22Rv1 (cell line): ENCODE results near the gene RB1.
"Not testable (repeated sequence)": the region's sequence is repeated elsewhere in the genome, so short reads cannot be mapped to it uniquely, and the experiment has no call there.

ENCODE experiments used
- H3K27ac ChIP-seq: fragments of 450-650 bp; 2 replicates; pipeline ENCODE4 v1.5.1; 2017
- ZFX ChIP-seq: fragments of 450-650 bp; IDR thresholded peaks from 2 replicates; pipeline ENCODE4 v1.6.1; 2017; ENCODE audit warnings: antibody characterized with exemption, borderline replicate concordance
- TF ChIP-seq, protein P1 (sequence below): fragments of 450-650 bp; IDR thresholded peaks from 2 replicates; pipeline ENCODE4 v1.5.1; 2017; ENCODE audit warnings: mild to moderate bottlenecking

RB1 gene

GRCh38 chr13:48449656-48450055, 146.1 kb downstream of the RB1 start:
- no peak overlapping the region for H3K27ac ChIP-seq
- TF ChIP-seq ZFX: no peak
- TF ChIP-seq, protein P1, sequence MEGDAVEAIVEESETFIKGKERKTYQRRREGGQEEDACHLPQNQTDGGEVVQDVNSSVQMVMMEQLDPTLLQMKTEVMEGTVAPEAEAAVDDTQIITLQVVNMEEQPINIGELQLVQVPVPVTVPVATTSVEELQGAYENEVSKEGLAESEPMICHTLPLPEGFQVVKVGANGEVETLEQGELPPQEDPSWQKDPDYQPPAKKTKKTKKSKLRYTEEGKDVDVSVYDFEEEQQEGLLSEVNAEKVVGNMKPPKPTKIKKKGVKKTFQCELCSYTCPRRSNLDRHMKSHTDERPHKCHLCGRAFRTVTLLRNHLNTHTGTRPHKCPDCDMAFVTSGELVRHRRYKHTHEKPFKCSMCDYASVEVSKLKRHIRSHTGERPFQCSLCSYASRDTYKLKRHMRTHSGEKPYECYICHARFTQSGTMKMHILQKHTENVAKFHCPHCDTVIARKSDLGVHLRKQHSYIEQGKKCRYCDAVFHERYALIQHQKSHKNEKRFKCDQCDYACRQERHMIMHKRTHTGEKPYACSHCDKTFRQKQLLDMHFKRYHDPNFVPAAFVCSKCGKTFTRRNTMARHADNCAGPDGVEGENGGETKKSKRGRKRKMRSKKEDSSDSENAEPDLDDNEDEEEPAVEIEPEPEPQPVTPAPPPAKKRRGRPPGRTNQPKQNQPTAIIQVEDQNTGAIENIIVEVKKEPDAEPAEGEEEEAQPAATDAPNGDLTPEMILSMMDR: no peak

GRCh38 chr13:48451196-48451595, 147.6 kb downstream of the RB1 start:
- not testable (repeated sequence) for H3K27ac ChIP-seq

DNA sequence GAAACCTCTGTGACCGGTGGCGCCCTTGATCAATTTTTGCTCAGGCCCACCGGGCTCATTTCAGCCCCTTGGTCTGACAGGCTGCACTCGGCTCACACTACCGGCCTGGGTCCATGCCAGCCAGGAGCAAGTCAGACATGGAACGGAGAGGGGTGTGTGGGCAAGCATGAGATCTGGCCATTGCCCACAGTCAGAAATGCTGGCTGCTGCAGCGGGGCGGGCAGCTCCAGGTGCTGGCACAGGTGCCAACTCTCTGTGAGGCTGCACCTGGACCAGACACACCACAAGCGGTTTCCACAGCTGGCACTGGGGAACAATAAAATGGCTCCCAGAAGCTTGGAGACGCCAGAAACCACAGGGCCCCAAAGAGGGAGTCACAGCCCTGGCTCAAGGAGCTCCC, 153.0 kb downstream of the RB1 start:
- no peak for TF ChIP-seq ZFX
- TF ChIP-seq, protein P1: no peak
- no peak overlapping the region for H3K27ac ChIP-seq

GRCh38 chr13:48457578-48458242, 154.2 kb downstream of the RB1 start:
- no peak for TF ChIP-seq ZFX
- TF ChIP-seq, protein P1: no peak
- no peak overlapping the region for H3K27ac ChIP-seq

GRCh38 chr13:48475230-48475629, 171.7 kb downstream of the RB1 start:
- H3K27ac ChIP-seq: no peak overlapping the region

GRCh38 chr13:48476215-48476614, 172.7 kb downstream of the RB1 start:
- H3K27ac ChIP-seq: no peak overlapping the region
- no peak for TF ChIP-seq ZFX
- TF ChIP-seq, protein P1: no peak

More at GRCh38 chr13:48475230-48475629, 171.7 kb downstream of the RB1 start:
- no peak for TF ChIP-seq ZFX
- TF ChIP-seq, protein P1: no peak

DNA sequence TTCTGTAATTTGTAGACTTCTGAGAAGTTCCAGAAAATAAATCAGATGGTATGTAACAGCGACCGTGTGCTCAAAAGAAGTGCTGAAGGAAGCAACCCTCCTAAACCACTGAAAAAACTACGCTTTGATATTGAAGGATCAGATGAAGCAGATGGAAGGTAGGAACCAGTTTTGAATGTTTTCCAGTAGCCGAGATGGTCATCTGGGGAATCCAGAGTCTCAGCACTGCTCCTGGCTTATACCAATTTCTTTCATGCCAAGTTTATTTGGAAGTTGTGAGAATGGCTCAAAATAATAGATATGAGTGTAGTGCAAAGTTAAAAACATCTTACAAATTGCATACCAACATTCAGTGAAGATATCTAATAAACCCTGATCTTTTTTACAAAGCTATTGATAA, 173.1 kb downstream of the RB1 start:
- TF ChIP-seq, protein P1: no peak
- no peak for TF ChIP-seq ZFX
- H3K27ac ChIP-seq: no peak overlapping the region
